Mesenchymal stem cell (in vitro differentiated cells and primary cell): ENCODE results near the gene ACACA.

Source experiments
- DNase-seq: peaks from one replicate; pipeline ENCODE4 v3.0.0-alpha.2; 2013
- H2AFZ ChIP-seq: one replicate; pipeline ENCODE4 v1.6.1; 2013; ENCODE audit warnings: low read depth, mild to moderate bottlenecking, control low read depth, inconsistent platforms, low read length, moderate library complexity
- H2AK5ac ChIP-seq: 2 replicates; pipeline ENCODE4 v1.6.1; 2013; ENCODE audit warnings: low read length, moderate library complexity, mild to moderate bottlenecking, inconsistent platforms; ENCODE audit not compliant: severe bottlenecking
- H2BK120ac ChIP-seq: one replicate; pipeline ENCODE4 v1.6.1; 2013; ENCODE audit warnings: low read depth, mild to moderate bottlenecking, inconsistent platforms, low read length, moderate library complexity
- H2BK12ac ChIP-seq, 2 experiments: one replicate each; pipeline ENCODE4 v1.6.1; 2013; ENCODE audit warnings: inconsistent platforms in 2 of 2, low read length in 2 of 2, mild to moderate bottlenecking in 2 of 2, moderate library complexity in 2 of 2, control low read depth in 1 of 2
- H2BK15ac ChIP-seq: one replicate; pipeline ENCODE4 v1.6.1; 2013; ENCODE audit warnings: mild to moderate bottlenecking, low read depth, inconsistent platforms; ENCODE audit not compliant: poor library complexity, severe bottlenecking
- H2BK5ac ChIP-seq: 2 replicates; pipeline ENCODE4 v1.6.1; 2013; ENCODE audit warnings: low read depth, mild to moderate bottlenecking, low read length, control low read depth, inconsistent platforms; ENCODE audit not compliant: poor library complexity, severe bottlenecking
- H3K14ac ChIP-seq, 2 experiments: one replicate each; pipeline ENCODE4 v1.6.1; 2013; ENCODE audit warnings: inconsistent platforms in 2 of 2, low read length in 2 of 2, control low read depth in 1 of 2, mild to moderate bottlenecking in 1 of 2, moderate library complexity in 1 of 2
- H3K18ac ChIP-seq, 2 experiments: one replicate each; pipeline ENCODE4 v1.6.1; 2013; ENCODE audit warnings: inconsistent platforms in 2 of 2, low read length in 2 of 2, control low read depth in 1 of 2, low read depth in 1 of 2, mild to moderate bottlenecking in 1 of 2
- H3K23ac ChIP-seq, 2 experiments: one replicate each; pipeline ENCODE4 v1.6.1; 2013; ENCODE audit warnings: inconsistent platforms in 2 of 2, low read length in 2 of 2, mild to moderate bottlenecking in 2 of 2, moderate library complexity in 2 of 2, control low read depth in 1 of 2
- H3K27ac ChIP-seq: 2 replicates; pipeline ENCODE4 v1.5.1; 2013; ENCODE audit warnings: mild to moderate bottlenecking, moderate library complexity, low read length, control low read depth, inconsistent platforms; ENCODE audit not compliant: poor library complexity, severe bottlenecking
- H3K27me3 ChIP-seq, 2 experiments: 2 replicates each; pipeline versions ENCODE4 v1.6.1 to v1.7.0; 2013; ENCODE audit warnings: low read length in 2 of 2, mild to moderate bottlenecking in 2 of 2, moderate library complexity in 2 of 2, control low read depth in 1 of 2, inconsistent platforms in 1 of 2; ENCODE audit not compliant: control insufficient read depth in 1 of 2, insufficient read depth in 1 of 2
- H3K36me3 ChIP-seq, 2 experiments: 2 replicates each; pipeline versions ENCODE4 v1.6.1 to v1.7.0; 2013; ENCODE audit warnings: low read length in 2 of 2, control low read depth in 1 of 2, inconsistent platforms in 1 of 2, low read depth in 1 of 2, mild to moderate bottlenecking in 1 of 2; ENCODE audit not compliant: insufficient read depth in 2 of 2, control insufficient read depth in 1 of 2
- H3K4ac ChIP-seq, 2 experiments: one replicate each; pipeline ENCODE4 v1.6.1; 2013; ENCODE audit warnings: inconsistent platforms in 2 of 2, low read length in 2 of 2, mild to moderate bottlenecking in 2 of 2, moderate library complexity in 2 of 2, control low read depth in 1 of 2, low read depth in 1 of 2
- H3K4me1 ChIP-seq: 2 replicates; pipeline ENCODE4 v1.6.1; 2013; ENCODE audit warnings: low read depth, low read length, control low read depth; ENCODE audit not compliant: control insufficient read depth, insufficient read depth
- H3K4me2 ChIP-seq: 2 replicates; pipeline ENCODE4 v1.6.1; 2013; ENCODE audit warnings: low read length, mild to moderate bottlenecking, inconsistent platforms; ENCODE audit not compliant: poor library complexity, severe bottlenecking
- H3K4me3 ChIP-seq, 2 experiments: 2 replicates each; pipeline versions ENCODE4 v1.5.1 to v1.7.0; 2013; ENCODE audit warnings: low read length in 2 of 2, mild to moderate bottlenecking in 2 of 2, control low read depth in 1 of 2, low read depth in 1 of 2; ENCODE audit not compliant: insufficient read depth in 1 of 2
- H3K79me1 ChIP-seq: replicated peaks from 2 replicates; pipeline ENCODE4 v1.6.1; 2013; ENCODE audit warnings: mild to moderate bottlenecking, control low read depth, low read length, inconsistent platforms; ENCODE audit not compliant: poor library complexity, severe bottlenecking
- H3K9ac ChIP-seq: 2 replicates; pipeline ENCODE4 v1.7.0; 2013; ENCODE audit warnings: mild to moderate bottlenecking, low read length, moderate library complexity
- H3K9me3 ChIP-seq: 2 replicates; pipeline ENCODE4 v1.7.0; 2013; ENCODE audit warnings: mild to moderate bottlenecking, low read length; ENCODE audit not compliant: control insufficient read depth
- H4K8ac ChIP-seq: one replicate; pipeline ENCODE4 v1.6.1; 2013; ENCODE audit warnings: inconsistent platforms, mild to moderate bottlenecking, low read length, moderate library complexity
- H4K91ac ChIP-seq: one replicate; pipeline ENCODE4 v1.6.1; 2013; ENCODE audit warnings: mild to moderate bottlenecking, low read length, inconsistent platforms
- WGBS: methylation state at CpG from one replicate; pipeline ENCODE4 v1.1.7; 2013; ENCODE audit warnings: mixed read lengths; 5-methylcytosine and 5-hydroxymethylcytosine counted together

The ACACA gene

GRCh38 chr17:37182786-37183465 lies 223.7 kb downstream of the ACACA start:
- H3K9me3 ChIP-seq = no peaks in the 10 kb centered on the region
- H4K8ac ChIP-seq = no peak overlapping the region
- peaks cover 3% of the 10 kb centered on the region for H3K4me1 ChIP-seq
- no peak overlapping the region for H3K9ac ChIP-seq
- H2BK120ac ChIP-seq = no peak overlapping the region
- H2AK5ac ChIP-seq = no peak overlapping the region
- H2BK12ac ChIP-seq = no peak overlapping the region
- H3K23ac ChIP-seq = no peak overlapping the region
- H3K27me3 ChIP-seq = no peaks in the 10 kb centered on the region
- H2BK15ac ChIP-seq = no peak overlapping the region
- H2BK5ac ChIP-seq = no peak overlapping the region
- peaks cover 2% of the 10 kb centered on the region for H3K79me1 ChIP-seq
- no peak overlapping the region for H3K4me2 ChIP-seq
- no peak overlapping the region for H3K4me3 ChIP-seq
- H2AFZ ChIP-seq = no peak overlapping the region
- H4K91ac ChIP-seq = no peak overlapping the region
- no peak overlapping the region for H3K4ac ChIP-seq
- no peak overlapping the region for H3K18ac ChIP-seq
- H3K27ac ChIP-seq = peak overlapping the region; percentile 79
- WGBS = 58% methylated on average over 5 of the region's 6 CpGs
- peak; percentile 61 for DNase-seq
- H3K36me3 ChIP-seq = peaks cover 0 to 64% of the 10 kb centered on the region in 2 experiments
- no peak overlapping the region for H3K14ac ChIP-seq

GRCh38 chr17:37180376-37180775 lies 226.3 kb downstream of the ACACA start:
- Histone ChIP-seq H3K4ac (no peak overlapping the region), H3K9me3 (no peaks in the 10 kb centered on the region), H4K91ac (no peak overlapping the region), H2BK12ac (no peak overlapping the region), H2BK5ac (no peak overlapping the region), H4K8ac (no peak overlapping the region), H3K79me1 (peaks cover 2% of the 10 kb centered on the region), H3K4me2 (no peak overlapping the region), H3K9ac (no peak overlapping the region), H2AK5ac (no peak overlapping the region), H3K14ac (no peak overlapping the region), H3K36me3 (peaks cover 0 to 55% of the 10 kb centered on the region in 2 experiments), H3K27ac (no peak overlapping the region), H2AFZ (no peak overlapping the region), H3K23ac (no peak overlapping the region), H3K27me3 (no peaks in the 10 kb centered on the region), H2BK15ac (no peak overlapping the region), H3K18ac (no peak overlapping the region), H3K4me3 (no peak overlapping the region), H3K4me1 (peaks cover 6% of the 10 kb centered on the region), H2BK120ac (no peak overlapping the region)
- DNase-seq = no peak
- no CpG with 5 or more reads among the region's 1 CpG for WGBS

GRCh38 chr17:37179893-37180292 lies 226.7 kb downstream of the ACACA start:
- H3K4me3 ChIP-seq = no peak overlapping the region
- H3K23ac ChIP-seq = no peak overlapping the region
- peaks cover 2% of the 10 kb centered on the region for H3K79me1 ChIP-seq

GRCh38 chr17:37177254-37177870 lies 229.3 kb downstream of the ACACA start:
- WGBS = 79% methylated on average over 5 of the region's 5 CpGs
- H4K91ac ChIP-seq = no peak overlapping the region
- H3K4me2 ChIP-seq = no peak overlapping the region

More at GRCh38 chr17:37179893-37180292, 226.7 kb downstream of the ACACA start:
- no peak overlapping the region for H2BK120ac ChIP-seq
- no peak overlapping the region for H2BK12ac ChIP-seq
- H3K4ac ChIP-seq = no peak overlapping the region
- H3K9me3 ChIP-seq = no peaks in the 10 kb centered on the region
- H2BK15ac ChIP-seq = no peak overlapping the region
- no peak overlapping the region for H3K18ac ChIP-seq
- H2BK5ac ChIP-seq = no peak overlapping the region
- H3K27me3 ChIP-seq = no peaks in the 10 kb centered on the region
- no peak overlapping the region for H2AFZ ChIP-seq
- no peak overlapping the region for H2AK5ac ChIP-seq
- no peak overlapping the region for H3K14ac ChIP-seq
- H4K91ac ChIP-seq = no peak overlapping the region
- H4K8ac ChIP-seq = no peak overlapping the region
- H3K9ac ChIP-seq = no peak overlapping the region
- DNase-seq = peak; percentile 71
- WGBS = no CpG with 5 or more reads among the region's 1 CpG
- peaks cover 0 to 59% of the 10 kb centered on the region in 2 experiments for H3K36me3 ChIP-seq
- no peak overlapping the region for H3K4me2 ChIP-seq
- peak overlapping the region; percentile 64 for H3K27ac ChIP-seq
- H3K4me1 ChIP-seq = peaks cover 6% of the 10 kb centered on the region

More at GRCh38 chr17:37177254-37177870, 229.3 kb downstream of the ACACA start:
- H3K27ac ChIP-seq = peak overlapping the region; percentile 33
- no peak overlapping the region for H3K14ac ChIP-seq
- no peak overlapping the region for H4K8ac ChIP-seq
- peaks cover 4% of the 10 kb centered on the region for H3K79me1 ChIP-seq
- H3K4me3 ChIP-seq = no peak overlapping the region
- DNase-seq = no peak
- no peak overlapping the region for H2BK12ac ChIP-seq
- H2BK15ac ChIP-seq = no peak overlapping the region
- H2BK5ac ChIP-seq = no peak overlapping the region
- no peaks in the 10 kb centered on the region for H3K9me3 ChIP-seq
- no peak overlapping the region for H3K18ac ChIP-seq
- H3K36me3 ChIP-seq = peaks cover 0 to 51% of the 10 kb centered on the region in 2 experiments
- no peak overlapping the region for H3K4ac ChIP-seq
- no peak overlapping the region for H2AFZ ChIP-seq
- H2BK120ac ChIP-seq = no peak overlapping the region
- H3K4me1 ChIP-seq = peaks cover 4% of the 10 kb centered on the region
- peak overlapping the region; percentile 53 for H2AK5ac ChIP-seq
- H3K23ac ChIP-seq = no peak overlapping the region
- no peaks in the 10 kb centered on the region for H3K27me3 ChIP-seq
- peak overlapping the region; percentile 41 for H3K9ac ChIP-seq
